ENCODE data around the gene WLS.

GRCh38 chr1:68188644-68189340, 43.5 kb downstream of the WLS start:
- TF ChIP-seq CTCF (IDR thresholded peaks at IDR 0.05; ENCODE audit: insufficient read depth, low read length, poor library complexity, severe bottlenecking) (no peak), EZH2phosphoT487 (conservative IDR thresholded peaks at IDR 0.05; ENCODE audit: low read length) (no peak)

Measured in SU-DHL-6 (cell line).